ENCODE results near the gene GATAD1.
"Not testable (repeated sequence)": the region's sequence is repeated elsewhere in the genome, so short reads cannot be mapped to it uniquely, and the experiment has no call there.

The GATAD1 gene

GRCh38 chr7:92437956-92438491 lies 9.3 kb upstream of the GATAD1 start:
- no peak for DNase-seq

DNA sequence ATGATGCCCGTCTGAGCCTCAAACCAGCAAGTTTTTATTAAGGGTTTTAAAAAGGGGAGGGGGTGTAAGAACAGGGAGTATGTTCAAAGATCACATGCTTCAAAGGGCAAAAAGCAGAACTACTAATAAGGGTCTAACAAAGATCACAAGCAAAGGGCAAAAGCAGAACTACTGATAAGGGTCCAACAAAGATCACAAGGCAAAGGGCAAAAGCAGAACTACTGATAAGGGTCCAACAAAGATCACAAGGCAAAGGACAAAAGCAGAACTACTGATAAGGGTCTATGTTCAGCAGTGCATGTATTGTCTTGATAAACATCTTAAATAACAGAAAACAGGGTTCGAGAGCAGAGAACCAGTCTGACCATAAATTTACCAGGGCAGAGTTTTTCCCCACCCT lies 4.6 kb upstream of the GATAD1 start:
- peak; percentile 23 to 24 for DNase-seq

GRCh38 chr7:92446869-92447344 lies 375 bp upstream of the GATAD1 start:
- DNase-seq: peak in 1 of 2 experiments; percentile 86

GRCh38 chr7:92448205-92448747 lies 994 bp downstream of the GATAD1 start:
- DNase-seq: peak; percentile 77 to 81

- no peak for DNase-seq
Observed at GRCh38 chr7:92451645-92452044, 4.4 kb downstream of the GATAD1 start.

DNA sequence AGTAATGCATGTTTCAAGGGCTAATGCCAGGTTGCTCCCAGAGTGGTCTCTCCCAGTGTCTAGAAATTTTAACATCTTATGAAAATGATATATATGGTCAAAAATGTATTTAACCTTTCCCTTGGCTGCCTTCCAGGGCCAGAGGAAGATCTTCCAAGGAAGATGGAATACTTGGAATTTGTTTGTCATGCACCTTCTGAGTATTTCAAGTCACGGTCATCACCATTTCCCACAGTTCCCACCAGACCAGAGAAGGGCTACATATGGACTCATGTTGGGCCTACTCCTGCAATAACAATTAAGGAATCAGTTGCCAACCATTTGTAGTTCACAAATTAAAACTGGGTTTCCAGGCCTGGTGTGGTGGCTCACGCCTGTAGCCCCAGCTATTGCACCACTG lies 9.0 kb downstream of the GATAD1 start:
- no peak for DNase-seq

- DNase-seq: no peak
Observed at GRCh38 chr7:92460109-92460508, 12.8 kb downstream of the GATAD1 start.

GRCh38 chr7:92460510-92460909 lies 13.2 kb downstream of the GATAD1 start:
- no peak for DNase-seq

GRCh38 chr7:92461027-92462003 lies 14.0 kb downstream of the GATAD1 start:
- DNase-seq: peak; percentile 65 to 75

DNA sequence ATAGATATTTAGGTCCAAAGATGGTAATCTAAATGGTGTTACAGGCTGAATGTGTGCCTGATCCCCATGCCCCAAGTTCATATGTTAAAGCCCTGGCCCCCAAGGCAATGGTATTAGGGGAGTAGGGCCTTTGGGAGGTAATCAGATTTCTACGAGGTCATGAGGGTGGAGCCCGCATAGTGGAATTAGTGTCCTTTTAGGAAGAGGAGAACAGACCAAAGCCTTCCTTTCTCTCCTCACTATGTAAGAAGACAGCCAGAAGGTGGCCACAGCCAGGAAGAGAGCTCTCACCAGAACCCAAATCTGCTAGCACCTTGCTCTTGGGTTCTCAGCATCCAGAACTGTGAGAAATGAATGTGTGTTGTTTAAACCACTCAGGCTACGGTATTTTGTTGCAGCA lies 15.3 kb downstream of the GATAD1 start:
- no peak for DNase-seq

DNA sequence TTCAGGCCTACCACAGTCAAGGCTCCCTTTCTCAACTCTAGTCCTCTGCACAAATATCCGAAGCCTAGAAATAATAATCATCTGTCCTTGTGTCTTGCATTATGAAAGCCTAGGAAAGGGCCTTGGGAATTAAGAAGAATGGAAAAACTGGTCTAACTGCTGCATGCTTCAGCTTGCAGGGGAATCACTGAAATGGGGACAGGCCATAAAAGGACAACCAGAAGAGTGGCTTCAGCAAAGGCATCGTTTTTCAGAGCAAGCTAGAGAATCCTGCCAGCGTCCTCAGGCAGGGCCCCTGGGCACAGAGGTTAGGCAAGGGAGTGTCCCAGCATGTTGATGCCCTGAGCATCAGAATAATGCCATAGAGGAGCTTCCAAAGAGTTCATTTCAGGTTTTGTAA lies 17.2 kb downstream of the GATAD1 start:
- no peak for DNase-seq

DNA sequence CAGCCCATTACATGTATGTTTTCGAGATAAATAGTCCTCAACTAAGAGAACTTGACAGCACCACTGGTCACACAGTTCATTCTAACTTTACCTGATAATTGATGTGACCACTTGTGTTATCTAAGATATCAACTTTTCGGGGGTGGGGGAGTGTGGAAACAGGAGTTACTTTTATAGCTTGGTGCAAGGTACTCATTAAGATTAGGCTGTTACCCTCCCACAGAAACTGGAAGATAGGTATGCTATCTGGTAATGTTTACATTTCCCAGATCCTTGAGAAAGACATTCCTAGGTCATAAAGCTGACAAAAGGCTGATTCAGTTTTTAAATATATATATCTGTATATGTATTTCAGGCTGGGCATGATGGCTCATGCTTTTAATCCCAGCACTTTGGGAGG lies 19.4 kb downstream of the GATAD1 start:
- no peak for DNase-seq

GRCh38 chr7:92468589-92468988 lies 21.3 kb downstream of the GATAD1 start:
- not testable (repeated sequence) for DNase-seq

GRCh38 chr7:92473989-92474388 lies 26.7 kb downstream of the GATAD1 start:
- not testable (repeated sequence) for DNase-seq

- not testable (repeated sequence) for DNase-seq
Observed at GRCh38 chr7:92475261-92475770, 28.0 kb downstream of the GATAD1 start.

- not testable (repeated sequence) for DNase-seq
Observed at GRCh38 chr7:92475851-92476590, 28.7 kb downstream of the GATAD1 start.

DNA sequence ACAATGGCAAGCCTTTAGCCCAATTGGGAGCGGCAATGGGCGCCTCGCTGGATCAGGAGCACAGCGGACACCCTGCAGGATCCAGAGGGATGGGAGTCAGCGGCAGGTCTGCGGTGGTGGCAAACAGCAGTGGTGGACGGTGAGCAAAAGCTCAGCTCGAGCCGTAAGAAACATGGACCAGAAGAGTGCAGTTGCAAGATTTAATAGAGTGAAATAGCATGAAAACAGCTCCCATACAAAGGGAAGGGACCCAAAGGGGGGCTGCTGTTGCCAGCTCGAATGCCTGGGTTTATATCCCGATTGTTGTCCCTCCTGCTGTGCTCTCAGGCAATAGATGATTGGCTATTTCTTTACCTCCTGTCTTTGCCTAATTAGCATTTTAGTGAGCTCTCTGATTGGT lies 30.4 kb downstream of the GATAD1 start, which contains the start of gene ERVW-1:
Gene ERVW-1 (minus strand): TSS at position 266 of the 400 bp plus-strand sequence. CDS start 7,565 bp downstream, outside the sequence.
- DNase-seq: not testable (repeated sequence)

DNA sequence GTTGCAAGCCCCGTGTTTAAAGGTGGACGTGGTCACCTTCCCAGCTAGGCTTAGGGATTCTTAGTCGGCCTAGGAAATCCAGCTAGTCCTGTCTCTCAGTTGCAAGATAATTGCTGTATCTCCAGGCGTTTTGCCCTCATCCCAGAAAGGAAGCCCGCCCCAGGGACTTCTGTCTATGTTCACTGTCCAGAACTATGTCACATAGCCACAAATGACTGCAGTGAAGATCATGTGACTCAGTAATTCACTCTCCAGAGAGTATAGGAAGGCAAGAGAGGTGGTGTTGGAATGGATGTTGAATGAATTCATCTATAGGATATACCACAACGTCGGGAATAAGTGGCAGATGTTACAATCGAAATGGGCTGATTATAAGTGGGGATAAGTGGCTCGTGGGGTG lies 30.8 kb downstream of the GATAD1 start:
- DNase-seq: no peak

- DNase-seq: no peak
Observed at GRCh38 chr7:92478711-92479110, 31.4 kb downstream of the GATAD1 start.

- not testable (repeated sequence) for DNase-seq
Observed at GRCh38 chr7:92479146-92479545, 31.9 kb downstream of the GATAD1 start.

GRCh38 chr7:92483624-92484023 lies 36.3 kb downstream of the GATAD1 start:
- DNase-seq: not testable (repeated sequence)

- not testable (repeated sequence) for DNase-seq
Observed at GRCh38 chr7:92484226-92484625, 36.9 kb downstream of the GATAD1 start.
